Measurements from ENCODE around the gene SWSAP1. TPM values are rescaled to one million over a fixed set of nuclear protein-coding genes. Genes with fewer than 3 reads are reported as not detected.

SWSAP1 gene
- total and polyA plus RNA-seq, 2 experiments from 2014 or later, result 2.1 to 7.5 TPM

DNA sequence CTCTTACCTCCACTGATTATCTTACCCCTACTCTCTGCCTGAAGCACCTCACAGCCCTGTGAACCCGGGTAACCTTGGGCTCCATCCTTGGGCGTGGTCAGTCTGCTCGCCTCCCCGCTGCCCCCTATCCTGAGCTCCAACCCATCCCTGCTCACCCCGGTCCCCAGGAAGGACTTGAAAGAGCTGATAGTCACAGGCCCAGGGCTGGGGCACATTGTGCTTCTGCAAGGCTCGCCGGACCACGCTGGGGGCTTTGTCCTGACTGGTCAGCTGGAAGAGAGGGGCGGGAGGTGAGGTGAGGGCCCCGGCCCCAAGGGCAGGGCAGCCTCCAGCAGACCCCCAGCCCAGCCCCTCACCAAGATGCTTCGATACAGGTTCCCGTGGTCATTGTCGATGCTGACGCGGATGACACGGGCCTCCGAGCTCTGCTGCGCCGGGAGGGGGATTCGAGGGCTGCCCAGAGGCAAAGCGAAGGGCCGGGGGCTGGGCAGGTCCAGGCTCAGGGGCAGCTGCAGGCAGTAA lies 22.7 kb downstream of the SWSAP1 start:
- H3K4me1 ChIP-seq (ENCODE audit: low read depth), result no peaks in the 10 kb centered on the region
- TF ChIP-seq, protein P1, sequence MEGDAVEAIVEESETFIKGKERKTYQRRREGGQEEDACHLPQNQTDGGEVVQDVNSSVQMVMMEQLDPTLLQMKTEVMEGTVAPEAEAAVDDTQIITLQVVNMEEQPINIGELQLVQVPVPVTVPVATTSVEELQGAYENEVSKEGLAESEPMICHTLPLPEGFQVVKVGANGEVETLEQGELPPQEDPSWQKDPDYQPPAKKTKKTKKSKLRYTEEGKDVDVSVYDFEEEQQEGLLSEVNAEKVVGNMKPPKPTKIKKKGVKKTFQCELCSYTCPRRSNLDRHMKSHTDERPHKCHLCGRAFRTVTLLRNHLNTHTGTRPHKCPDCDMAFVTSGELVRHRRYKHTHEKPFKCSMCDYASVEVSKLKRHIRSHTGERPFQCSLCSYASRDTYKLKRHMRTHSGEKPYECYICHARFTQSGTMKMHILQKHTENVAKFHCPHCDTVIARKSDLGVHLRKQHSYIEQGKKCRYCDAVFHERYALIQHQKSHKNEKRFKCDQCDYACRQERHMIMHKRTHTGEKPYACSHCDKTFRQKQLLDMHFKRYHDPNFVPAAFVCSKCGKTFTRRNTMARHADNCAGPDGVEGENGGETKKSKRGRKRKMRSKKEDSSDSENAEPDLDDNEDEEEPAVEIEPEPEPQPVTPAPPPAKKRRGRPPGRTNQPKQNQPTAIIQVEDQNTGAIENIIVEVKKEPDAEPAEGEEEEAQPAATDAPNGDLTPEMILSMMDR (IDR thresholded peaks at IDR 0.05; ENCODE audit: low read depth, low read length), result no peak
- H3K4me3 ChIP-seq, result no peak overlapping the region
- H3K9me3 ChIP-seq (ENCODE audit: low read depth), result no peaks in the 10 kb centered on the region
- no peak for DNase-seq (ENCODE audit: low read depth in 1 of 2, low spot score in 1 of 2)
- no peaks in the 10 kb centered on the region for H3K36me3 ChIP-seq
- H3K27me3 ChIP-seq, result no peaks in the 10 kb centered on the region
- H3K27ac ChIP-seq, result no peak overlapping the region

DNA sequence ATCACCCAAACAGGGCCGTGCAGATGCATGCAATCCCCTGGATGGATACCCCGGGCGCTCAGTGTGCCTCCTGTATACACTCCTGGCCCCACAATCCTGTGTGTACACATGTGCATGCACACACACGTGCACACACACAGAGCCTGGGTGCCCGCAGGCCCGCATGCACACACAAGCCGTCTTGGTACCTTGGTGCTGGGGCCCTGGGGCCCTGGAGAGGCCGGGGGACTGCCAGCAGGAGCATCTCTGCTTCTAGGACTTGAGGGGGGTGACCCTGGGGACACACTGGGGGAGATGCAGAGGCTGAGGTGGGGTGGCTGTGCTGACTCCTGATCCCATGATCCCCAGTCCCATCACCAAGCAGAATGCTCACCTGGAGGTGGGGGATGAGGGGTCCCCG lies 25.2 kb downstream of the SWSAP1 start:
- Histone ChIP-seq H3K4me3 (no peak overlapping the region), H3K9me3 (ENCODE audit: low read depth) (no peaks in the 10 kb centered on the region), H3K4me1 (ENCODE audit: low read depth) (peaks cover under 1% of the 10 kb centered on the region), H3K27ac (no peak overlapping the region), H3K36me3 (no peaks in the 10 kb centered on the region), H3K27me3 (no peaks in the 10 kb centered on the region)
- TF ChIP-seq, protein P1 (IDR thresholded peaks at IDR 0.05; ENCODE audit: low read depth, low read length), result no peak
- no peak for DNase-seq (ENCODE audit: low read depth in 1 of 2, low spot score in 1 of 2)

DNA sequence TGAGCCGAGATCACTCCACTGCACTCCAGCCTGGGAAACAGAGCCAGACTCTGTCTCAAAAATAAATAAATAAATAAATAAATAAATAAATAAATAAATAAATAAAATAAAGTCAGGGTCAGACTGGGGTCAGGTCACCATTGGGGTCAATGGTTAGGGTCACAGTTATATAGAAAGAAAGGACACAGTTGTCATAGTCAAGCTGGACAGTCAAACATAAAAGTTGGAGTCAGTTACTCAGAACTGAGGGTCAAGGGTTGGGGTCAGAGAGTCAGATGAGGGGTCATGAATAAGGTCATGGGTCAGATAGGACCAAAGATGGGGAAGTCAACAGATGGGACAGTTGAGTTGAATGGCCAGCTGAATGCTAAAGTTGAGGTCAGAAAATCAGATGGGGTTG lies 26.3 kb downstream of the SWSAP1 start:
- H3K27ac ChIP-seq, result no peak overlapping the region
- DNase-seq (ENCODE audit: low read depth in 1 of 2, low spot score in 1 of 2), result no peak
- H3K4me1 ChIP-seq (ENCODE audit: low read depth), result peaks cover 7% of the 10 kb centered on the region
- TF ChIP-seq, protein P1 (IDR thresholded peaks at IDR 0.05; ENCODE audit: low read depth, low read length), result no peak
- no peaks in the 10 kb centered on the region for H3K9me3 ChIP-seq (ENCODE audit: low read depth)
- no peak overlapping the region for H3K4me3 ChIP-seq
- no peaks in the 10 kb centered on the region for H3K36me3 ChIP-seq
- no peaks in the 10 kb centered on the region for H3K27me3 ChIP-seq

DNA sequence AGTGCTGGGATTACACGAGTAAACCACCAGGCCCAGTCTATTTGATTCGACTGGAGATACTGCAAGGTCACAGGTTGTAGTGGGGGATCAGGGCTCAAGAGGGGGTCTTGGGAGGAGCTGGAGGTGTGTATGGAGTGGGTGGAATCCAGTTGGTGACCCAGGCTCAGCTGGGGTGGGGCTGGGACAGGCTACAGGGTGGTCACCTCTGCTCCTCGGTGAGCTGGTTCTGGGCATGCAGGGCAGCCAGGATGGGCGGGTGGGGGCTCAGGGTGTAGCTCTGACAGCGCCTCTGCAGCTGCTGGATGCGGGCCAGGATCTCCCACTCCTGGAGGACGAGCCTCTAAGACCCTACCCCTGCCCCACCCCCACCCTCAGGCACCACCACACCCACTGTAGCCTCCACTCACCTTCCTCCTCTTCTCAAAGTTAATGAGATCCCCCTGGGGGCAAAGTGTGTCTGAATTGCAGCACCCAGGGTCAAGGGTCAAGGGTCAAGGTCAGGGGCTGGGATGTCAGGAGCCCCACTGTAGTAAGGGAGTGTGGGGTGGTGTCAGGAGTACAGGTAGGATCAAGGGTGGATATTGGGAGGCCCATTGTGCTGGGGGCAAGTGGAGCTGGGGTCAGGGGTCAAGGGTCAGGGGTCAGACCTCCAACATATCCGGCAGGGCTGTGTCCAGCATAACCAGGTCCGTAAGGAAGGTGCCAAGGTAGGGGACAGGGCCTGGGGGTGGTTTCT lies 27.5 kb downstream of the SWSAP1 start:
- DNase-seq (ENCODE audit: low read depth in 1 of 2, low spot score in 1 of 2), result no peak
- Histone ChIP-seq H3K9me3 (ENCODE audit: low read depth) (no peaks in the 10 kb centered on the region), H3K4me3 (no peak overlapping the region), H3K36me3 (no peaks in the 10 kb centered on the region), H3K4me1 (ENCODE audit: low read depth) (peaks cover 7% of the 10 kb centered on the region), H3K27ac (no peak overlapping the region), H3K27me3 (no peaks in the 10 kb centered on the region)
- TF ChIP-seq, protein P1 (IDR thresholded peaks at IDR 0.05; ENCODE audit: low read depth, low read length), result no peak

DNA sequence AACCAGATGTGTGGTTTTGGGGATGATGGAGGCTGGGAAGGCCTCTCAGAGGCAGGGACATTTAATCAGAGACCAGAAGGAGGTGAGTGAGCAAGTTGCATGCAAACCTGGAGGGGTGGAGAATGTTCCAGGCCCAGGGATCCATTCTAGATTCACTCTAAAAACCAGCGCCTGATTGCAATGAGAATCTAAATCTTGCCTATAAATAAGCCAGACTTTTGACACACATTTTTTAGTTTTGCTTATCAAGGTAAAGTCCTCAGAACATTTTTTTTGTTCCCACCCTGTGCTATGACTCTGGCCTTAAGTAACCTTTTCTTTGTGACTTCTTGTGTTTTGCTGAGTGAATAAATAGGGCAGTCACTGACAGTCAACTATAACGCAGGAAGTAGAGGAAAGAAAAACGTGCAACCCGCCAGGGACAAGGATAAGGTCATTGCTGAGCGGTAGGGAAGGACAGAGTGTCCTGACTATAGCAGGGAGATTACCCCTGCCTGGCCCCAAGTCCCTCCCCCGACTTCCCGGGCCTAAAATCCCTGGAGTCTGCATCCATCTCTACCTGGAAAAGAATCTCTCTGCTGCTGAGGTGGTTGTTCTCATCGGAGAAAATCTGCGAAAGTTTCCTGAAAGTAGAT lies 30.2 kb downstream of the SWSAP1 start:
- Histone ChIP-seq H3K4me1 (ENCODE audit: low read depth) (peaks cover 7% of the 10 kb centered on the region), H3K9me3 (ENCODE audit: low read depth) (no peaks in the 10 kb centered on the region), H3K27ac (peak overlapping the region; percentile 48), H3K4me3 (no peak overlapping the region), H3K27me3 (no peaks in the 10 kb centered on the region), H3K36me3 (no peaks in the 10 kb centered on the region)
- TF ChIP-seq, protein P1 (IDR thresholded peaks at IDR 0.05; ENCODE audit: low read depth, low read length), result no peak
- no peak for DNase-seq (ENCODE audit: low read depth in 1 of 2, low spot score in 1 of 2)
